Karpas-422 (cell line): ENCODE measurements around the gene ITGAX. TPM values are rescaled to one million over a fixed set of nuclear protein-coding genes. Genes with fewer than 3 reads are reported as not detected.

Experiments
- DNase-seq: peaks from one replicate; pipeline ENCODE4 v3.0.0-alpha.2; 2015
- H2AFZ ChIP-seq: fragments of 200-600 bp; sonication (generic); 2 replicates; pipeline ENCODE4 v1.6.1; 2014; ENCODE audit warnings: antibody characterized with exemption, low read length, mixed read lengths
- H3K27ac ChIP-seq: fragments of 200-600 bp; sonication (generic); 2 replicates; pipeline ENCODE4 v1.5.1; 2014; ENCODE audit warnings: mild to moderate bottlenecking, low read length, moderate library complexity
- H3K27me3 ChIP-seq: fragments of 200-600 bp; sonication (generic); 2 replicates; pipeline ENCODE4 v1.6.1; 2014; ENCODE audit warnings: low read length, mixed read lengths
- H3K36me3 ChIP-seq: fragments of 200-600 bp; sonication (generic); 2 replicates; pipeline ENCODE4 v1.6.1; 2014; ENCODE audit warnings: low read length, mixed read lengths; ENCODE audit not compliant: insufficient read depth
- H3K4me1 ChIP-seq: fragments of 200-600 bp; sonication (generic); 2 replicates; pipeline ENCODE4 v1.6.1; 2014; ENCODE audit warnings: mild to moderate bottlenecking, low read length, mixed read lengths
- H3K4me2 ChIP-seq: fragments of 200-600 bp; sonication (generic); 2 replicates; pipeline ENCODE4 v1.6.1; 2014; ENCODE audit warnings: low read length, low read depth, mild to moderate bottlenecking; ENCODE audit not compliant: poor library complexity, severe bottlenecking
- H3K4me3 ChIP-seq: fragments of 200-600 bp; sonication (generic); 2 replicates; pipeline ENCODE4 v1.5.1; 2014; ENCODE audit warnings: mild to moderate bottlenecking, antibody characterized with exemption, low read length, mixed read lengths
- H3K79me2 ChIP-seq: fragments of 200-600 bp; sonication (generic); 2 replicates; pipeline ENCODE4 v1.6.1; 2014; ENCODE audit warnings: mild to moderate bottlenecking, low read length, mixed read lengths
- H3K9ac ChIP-seq: fragments of 200-600 bp; sonication (generic); 2 replicates; pipeline ENCODE4 v1.6.0; 2014; ENCODE audit warnings: low read length
- H3K9me2 ChIP-seq: fragments of 200-600 bp; sonication (generic), shearing (Covaris generic); replicated peaks from 2 replicates; pipeline ENCODE4 v1.6.0; 2014; ENCODE audit warnings: mild to moderate bottlenecking, low read length, moderate library complexity; ENCODE audit not compliant: insufficient read depth
- H3K9me3 ChIP-seq: fragments of 300-700, 200-600 bp; sonication (generic); 2 replicates; pipeline ENCODE4 v1.6.1; 2014; ENCODE audit warnings: low read length, mixed read lengths
- H4K20me1 ChIP-seq: fragments of 200-600 bp; sonication (generic); 2 replicates; pipeline ENCODE4 v1.6.1; 2014; ENCODE audit warnings: mild to moderate bottlenecking, antibody characterized with exemption, low read length, low read depth; ENCODE audit not compliant: insufficient read depth
- total RNA-seq: library from RNA; depleted of rRNA; stranded (reverse); fragments of >200 nt; shearing (Covaris generic); gene quantifications from 2 replicates; pipeline ENCODE4 v1.2.3, GENCODE V29; 2014; ENCODE audit warnings: low replicate concordance

ITGAX gene
- total RNA-seq, 1 experiment from 2014 or later: 0.52 TPM

GRCh38 chr16:31328322-31329052 lies 26.5 kb upstream of the ITGAX start:
- no peak overlapping the region for H3K4me2 ChIP-seq
- H3K27me3 ChIP-seq: no peaks in the 10 kb centered on the region
- no peak for DNase-seq
- H3K9me3 ChIP-seq: no peaks in the 10 kb centered on the region
- H3K27ac ChIP-seq: no peak overlapping the region
- H3K4me1 ChIP-seq: no peaks in the 10 kb centered on the region
- no peaks in the 10 kb centered on the region for H3K9me2 ChIP-seq
- H2AFZ ChIP-seq: no peak overlapping the region
- no peaks in the 10 kb centered on the region for H3K36me3 ChIP-seq
- H4K20me1 ChIP-seq: no peaks in the 10 kb centered on the region
- no peaks in the 10 kb centered on the region for H3K79me2 ChIP-seq
- H3K9ac ChIP-seq: no peak overlapping the region
- H3K4me3 ChIP-seq: no peak overlapping the region

GRCh38 chr16:31329671-31330552 lies 25.1 kb upstream of the ITGAX start:
- Histone ChIP-seq H3K79me2 (no peaks in the 10 kb centered on the region), H3K36me3 (no peaks in the 10 kb centered on the region)

GRCh38 chr16:31330553-31330890 lies 24.5 kb upstream of the ITGAX start:
- Histone ChIP-seq H3K36me3 (no peaks in the 10 kb centered on the region), H3K9me2 (no peaks in the 10 kb centered on the region), H4K20me1 (no peaks in the 10 kb centered on the region), H2AFZ (no peak overlapping the region), H3K4me1 (no peaks in the 10 kb centered on the region), H3K4me3 (no peak overlapping the region), H3K9me3 (no peaks in the 10 kb centered on the region), H3K9ac (no peak overlapping the region), H3K27ac (no peak overlapping the region), H3K4me2 (no peak overlapping the region), H3K79me2 (no peaks in the 10 kb centered on the region), H3K27me3 (no peaks in the 10 kb centered on the region)
- no peak for DNase-seq

More at GRCh38 chr16:31329671-31330552, 25.1 kb upstream of the ITGAX start:
- no peaks in the 10 kb centered on the region for H3K9me3 ChIP-seq
- H3K9ac ChIP-seq: no peak overlapping the region
- H3K27ac ChIP-seq: no peak overlapping the region
- H3K4me2 ChIP-seq: no peak overlapping the region
- H3K4me3 ChIP-seq: no peak overlapping the region
- H3K27me3 ChIP-seq: no peaks in the 10 kb centered on the region
- H2AFZ ChIP-seq: no peak overlapping the region
- DNase-seq: no peak
- no peaks in the 10 kb centered on the region for H4K20me1 ChIP-seq
- H3K9me2 ChIP-seq: no peaks in the 10 kb centered on the region
- no peaks in the 10 kb centered on the region for H3K4me1 ChIP-seq

- Histone ChIP-seq H3K36me3 (no peaks in the 10 kb centered on the region), H3K79me2 (no peaks in the 10 kb centered on the region), H2AFZ (no peak overlapping the region), H3K9ac (no peak overlapping the region), H3K4me3 (no peak overlapping the region), H3K9me2 (no peaks in the 10 kb centered on the region), H3K9me3 (no peaks in the 10 kb centered on the region), H3K4me2 (no peak overlapping the region), H4K20me1 (no peaks in the 10 kb centered on the region), H3K27me3 (no peaks in the 10 kb centered on the region), H3K27ac (no peak overlapping the region), H3K4me1 (no peaks in the 10 kb centered on the region)
- DNase-seq: no peak
Observed at GRCh38 chr16:31331141-31331764, 23.7 kb upstream of the ITGAX start.

GRCh38 chr16:31331807-31332301 lies 23.1 kb upstream of the ITGAX start:
- Histone ChIP-seq H3K79me2 (no peaks in the 10 kb centered on the region), H3K36me3 (no peaks in the 10 kb centered on the region), H3K4me2 (no peak overlapping the region), H2AFZ (no peak overlapping the region), H3K4me1 (no peaks in the 10 kb centered on the region), H3K9me3 (no peaks in the 10 kb centered on the region), H3K4me3 (no peak overlapping the region), H3K9me2 (no peaks in the 10 kb centered on the region), H3K27ac (no peak overlapping the region), H4K20me1 (no peaks in the 10 kb centered on the region), H3K27me3 (no peaks in the 10 kb centered on the region), H3K9ac (no peak overlapping the region)
- no peak for DNase-seq

- H3K9me3 ChIP-seq: no peaks in the 10 kb centered on the region
- no peaks in the 10 kb centered on the region for H3K27me3 ChIP-seq
- no peaks in the 10 kb centered on the region for H3K79me2 ChIP-seq
- no peak overlapping the region for H3K27ac ChIP-seq
- no peaks in the 10 kb centered on the region for H3K36me3 ChIP-seq
- no peak overlapping the region for H3K4me3 ChIP-seq
- no peak overlapping the region for H3K9ac ChIP-seq
- H2AFZ ChIP-seq: no peak overlapping the region
- no peaks in the 10 kb centered on the region for H3K9me2 ChIP-seq
- no peaks in the 10 kb centered on the region for H3K4me1 ChIP-seq
- H4K20me1 ChIP-seq: no peaks in the 10 kb centered on the region
- H3K4me2 ChIP-seq: no peak overlapping the region
- no peak for DNase-seq
Observed at GRCh38 chr16:31332544-31332943, 22.4 kb upstream of the ITGAX start.

- Histone ChIP-seq H4K20me1 (no peaks in the 10 kb centered on the region), H3K9ac (no peak overlapping the region), H3K4me1 (no peaks in the 10 kb centered on the region), H3K36me3 (no peaks in the 10 kb centered on the region), H3K4me3 (no peak overlapping the region), H3K4me2 (no peak overlapping the region), H2AFZ (no peak overlapping the region), H3K9me2 (no peaks in the 10 kb centered on the region), H3K27me3 (no peaks in the 10 kb centered on the region), H3K79me2 (no peaks in the 10 kb centered on the region), H3K27ac (no peak overlapping the region), H3K9me3 (no peaks in the 10 kb centered on the region)
- peak; percentile 74 for DNase-seq
Observed at GRCh38 chr16:31333686-31334649, 21.0 kb upstream of the ITGAX start.
